NCI-H2081 treated with DMSO at 0.1 percent for 48 hours (cell line): ENCODE results near the gene CNTN1.

ENCODE experiments used
- DNase-seq: peaks from one replicate; lab custom pipeline; 2025; lab: John Stamatoyannopoulos, UW

The CNTN1 gene

GRCh38 chr12:40853221-40853620 lies 161.0 kb downstream of the CNTN1 start:
- no peak for DNase-seq

- no peak for DNase-seq
Measured at GRCh38 chr12:40854604-40855003, 162.4 kb downstream of the CNTN1 start.

- DNase-seq = no peak
Measured at GRCh38 chr12:40864891-40865290, 172.7 kb downstream of the CNTN1 start.

GRCh38 chr12:40870981-40871380 lies 178.7 kb downstream of the CNTN1 start:
- no peak for DNase-seq

GRCh38 chr12:40874868-40875267 lies 182.6 kb downstream of the CNTN1 start:
- DNase-seq = no peak

- no peak for DNase-seq
Measured at GRCh38 chr12:40889329-40889728, 197.1 kb downstream of the CNTN1 start.

- no peak for DNase-seq
Measured at GRCh38 chr12:40892528-40892927, 200.3 kb downstream of the CNTN1 start.

GRCh38 chr12:40898505-40898904 lies 206.3 kb downstream of the CNTN1 start:
- no peak for DNase-seq

GRCh38 chr12:40903040-40903439 lies 210.8 kb downstream of the CNTN1 start:
- no peak for DNase-seq

GRCh38 chr12:40907115-40907527 lies 214.9 kb downstream of the CNTN1 start:
- DNase-seq = no peak

GRCh38 chr12:40911676-40912075 lies 219.4 kb downstream of the CNTN1 start:
- DNase-seq = no peak

GRCh38 chr12:40915172-40915571 lies 222.9 kb downstream of the CNTN1 start:
- no peak for DNase-seq

- no peak for DNase-seq
Measured at GRCh38 chr12:40917561-40917960, 225.3 kb downstream of the CNTN1 start.

- peak; percentile 3 for DNase-seq
Measured at GRCh38 chr12:40921563-40922163, 229.4 kb downstream of the CNTN1 start.

- DNase-seq = no peak
Measured at GRCh38 chr12:40937891-40938290, 245.7 kb downstream of the CNTN1 start.

- no peak for DNase-seq
Measured at GRCh38 chr12:40942326-40942725, 250.1 kb downstream of the CNTN1 start.

- no peak for DNase-seq
Measured at GRCh38 chr12:40945772-40946171, 253.5 kb downstream of the CNTN1 start.

- DNase-seq = no peak
Measured at GRCh38 chr12:40946612-40947194, 254.5 kb downstream of the CNTN1 start.

- no peak for DNase-seq
Measured at GRCh38 chr12:40947797-40948196, 255.6 kb downstream of the CNTN1 start.

- no peak for DNase-seq
Measured at GRCh38 chr12:40953076-40953475, 260.8 kb downstream of the CNTN1 start.

- no peak for DNase-seq
Measured at GRCh38 chr12:40957417-40957816, 265.2 kb downstream of the CNTN1 start.

- DNase-seq = no peak
Measured at GRCh38 chr12:40959041-40959440, 266.8 kb downstream of the CNTN1 start.

- no peak for DNase-seq
Measured at GRCh38 chr12:40963751-40964150, 271.5 kb downstream of the CNTN1 start.

GRCh38 chr12:40969796-40970195 lies 277.6 kb downstream of the CNTN1 start:
- no peak for DNase-seq
